ENCODE data around the gene NARS2.

Gene NARS2

GRCh38 chr11:78549624-78550409 is 24.8 kb downstream of the NARS2 start:
- TF ChIP-seq, protein P1, sequence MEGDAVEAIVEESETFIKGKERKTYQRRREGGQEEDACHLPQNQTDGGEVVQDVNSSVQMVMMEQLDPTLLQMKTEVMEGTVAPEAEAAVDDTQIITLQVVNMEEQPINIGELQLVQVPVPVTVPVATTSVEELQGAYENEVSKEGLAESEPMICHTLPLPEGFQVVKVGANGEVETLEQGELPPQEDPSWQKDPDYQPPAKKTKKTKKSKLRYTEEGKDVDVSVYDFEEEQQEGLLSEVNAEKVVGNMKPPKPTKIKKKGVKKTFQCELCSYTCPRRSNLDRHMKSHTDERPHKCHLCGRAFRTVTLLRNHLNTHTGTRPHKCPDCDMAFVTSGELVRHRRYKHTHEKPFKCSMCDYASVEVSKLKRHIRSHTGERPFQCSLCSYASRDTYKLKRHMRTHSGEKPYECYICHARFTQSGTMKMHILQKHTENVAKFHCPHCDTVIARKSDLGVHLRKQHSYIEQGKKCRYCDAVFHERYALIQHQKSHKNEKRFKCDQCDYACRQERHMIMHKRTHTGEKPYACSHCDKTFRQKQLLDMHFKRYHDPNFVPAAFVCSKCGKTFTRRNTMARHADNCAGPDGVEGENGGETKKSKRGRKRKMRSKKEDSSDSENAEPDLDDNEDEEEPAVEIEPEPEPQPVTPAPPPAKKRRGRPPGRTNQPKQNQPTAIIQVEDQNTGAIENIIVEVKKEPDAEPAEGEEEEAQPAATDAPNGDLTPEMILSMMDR (IDR thresholded peaks at IDR 0.05; ENCODE audit: borderline replicate concordance, insufficient read depth, low read depth, low read length), result no peak
- H3K4me3 ChIP-seq (ENCODE audit: low read depth, low read length), result no peak overlapping the region

DNA sequence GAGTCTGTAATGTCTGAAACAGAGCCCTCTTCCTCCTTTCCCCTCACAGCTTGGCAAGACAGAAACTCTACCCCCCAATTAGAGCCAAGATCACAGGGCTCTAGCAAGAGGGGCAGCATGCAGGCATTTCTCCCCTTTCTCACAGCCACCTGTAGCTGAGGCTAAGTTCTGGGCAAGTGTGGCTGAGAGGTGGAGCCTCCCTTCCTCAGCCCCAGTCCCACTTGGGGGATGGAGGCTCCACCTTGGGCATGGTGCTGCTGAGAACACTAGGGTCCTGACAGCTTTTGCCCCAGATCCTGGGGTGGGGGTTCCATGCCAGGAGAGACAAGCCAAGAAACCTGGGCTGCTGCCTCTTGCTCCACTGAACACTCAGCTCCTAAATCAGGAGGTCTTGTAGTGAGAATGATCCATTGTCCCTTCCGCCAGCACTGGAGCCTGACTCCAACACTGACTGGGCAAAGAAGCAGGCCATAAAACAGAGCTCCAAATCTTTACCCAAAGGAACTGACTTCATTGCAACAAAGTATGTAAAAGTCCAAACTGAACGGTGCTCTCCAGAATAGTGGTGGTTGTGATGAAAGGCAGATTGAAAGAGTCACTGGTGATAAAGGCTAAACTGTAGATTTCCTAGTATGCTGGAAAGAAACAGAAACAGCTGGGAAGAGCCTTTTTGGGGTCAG is 25.6 kb downstream of the NARS2 start:
- H3K4me3 ChIP-seq (ENCODE audit: low read depth, low read length), result no peak overlapping the region
- TF ChIP-seq, protein P1 (IDR thresholded peaks at IDR 0.05; ENCODE audit: borderline replicate concordance, insufficient read depth, low read depth, low read length), result no peak

DNA sequence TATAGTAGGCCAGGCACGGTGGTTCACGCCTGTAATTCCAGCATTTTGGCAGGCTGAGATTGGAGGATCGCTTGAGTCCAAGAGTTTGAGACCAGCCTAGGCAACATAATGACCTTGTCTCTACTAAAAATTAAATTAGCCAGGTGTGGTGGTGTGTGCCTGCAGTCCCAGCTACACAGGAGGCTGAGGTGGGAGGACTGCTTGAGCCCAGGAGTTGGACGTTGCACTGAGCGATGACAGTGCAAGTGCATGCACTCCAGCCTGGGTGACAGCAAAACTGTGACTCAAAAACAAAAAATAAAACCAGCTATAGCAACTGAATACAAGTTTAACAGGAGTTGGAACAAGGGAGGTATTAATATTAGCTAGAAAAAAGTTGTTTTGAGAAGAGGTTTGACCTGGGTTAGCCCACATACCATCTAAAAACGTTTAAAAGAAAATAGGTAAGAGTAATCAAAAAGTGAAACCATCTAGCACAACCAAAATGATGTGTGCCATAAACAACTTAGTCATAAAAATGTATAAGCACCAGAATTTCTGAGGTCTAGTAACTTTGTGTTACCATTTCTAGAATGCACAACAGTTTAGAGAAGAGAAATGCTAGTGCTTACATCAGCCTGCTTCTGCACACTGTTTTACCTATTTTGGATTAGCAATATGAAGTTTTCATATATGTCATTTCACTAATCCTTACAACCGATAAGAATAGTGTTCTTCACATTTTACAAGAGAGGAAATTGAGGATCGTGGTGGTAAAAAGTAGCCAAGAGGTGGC is 26.5 kb downstream of the NARS2 start:
- H3K4me3 ChIP-seq (ENCODE audit: low read depth, low read length), result no peak overlapping the region
- TF ChIP-seq, protein P1 (IDR thresholded peaks at IDR 0.05; ENCODE audit: borderline replicate concordance, insufficient read depth, low read depth, low read length), result no peak

GRCh38 chr11:78542007-78542406 is 32.7 kb downstream of the NARS2 start:
- no peak overlapping the region for H3K4me3 ChIP-seq (ENCODE audit: low read depth, low read length)
- TF ChIP-seq, protein P1 (IDR thresholded peaks at IDR 0.05; ENCODE audit: borderline replicate concordance, insufficient read depth, low read depth, low read length), result no peak

DNA sequence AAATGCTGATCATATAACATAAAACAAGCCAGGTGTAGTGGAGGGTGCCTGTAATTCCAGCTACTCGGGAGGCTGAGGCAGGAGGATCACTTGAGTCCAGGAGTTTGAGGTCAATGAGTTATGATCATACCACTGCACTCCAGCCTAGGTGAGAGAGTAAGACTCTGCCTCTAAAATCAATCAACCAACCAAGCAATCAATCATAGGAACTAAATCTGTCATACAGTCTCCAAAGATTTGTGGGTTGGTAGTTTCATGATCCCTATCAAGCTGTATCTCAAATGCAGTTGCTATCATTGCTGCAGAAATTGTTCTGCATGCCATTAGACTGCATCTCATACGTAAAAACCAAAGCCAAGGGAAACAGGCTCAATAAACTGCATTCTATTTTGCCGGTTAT is 33.1 kb downstream of the NARS2 start:
- no peak overlapping the region for H3K4me3 ChIP-seq (ENCODE audit: low read depth, low read length)
- TF ChIP-seq, protein P1 (IDR thresholded peaks at IDR 0.05; ENCODE audit: borderline replicate concordance, insufficient read depth, low read depth, low read length), result no peak

- TF ChIP-seq, protein P1 (IDR thresholded peaks at IDR 0.05; ENCODE audit: borderline replicate concordance, insufficient read depth, low read depth, low read length), result no peak
Measured at GRCh38 chr11:78540256-78540655, 34.4 kb downstream of the NARS2 start.

More at GRCh38 chr11:78540256-78540655, 34.4 kb downstream of the NARS2 start:
- no peak overlapping the region for H3K4me3 ChIP-seq (ENCODE audit: low read depth, low read length)
